Measurements from ENCODE around the gene ABRAXAS1.

ABRAXAS1 gene

GRCh38 chr4:83449009-83449408 is 35.9 kb downstream of the ABRAXAS1 start:
- H3K4me3 ChIP-seq: no peak overlapping the region
- no peak overlapping the region for H3K27ac ChIP-seq
- TF ChIP-seq, protein P1, sequence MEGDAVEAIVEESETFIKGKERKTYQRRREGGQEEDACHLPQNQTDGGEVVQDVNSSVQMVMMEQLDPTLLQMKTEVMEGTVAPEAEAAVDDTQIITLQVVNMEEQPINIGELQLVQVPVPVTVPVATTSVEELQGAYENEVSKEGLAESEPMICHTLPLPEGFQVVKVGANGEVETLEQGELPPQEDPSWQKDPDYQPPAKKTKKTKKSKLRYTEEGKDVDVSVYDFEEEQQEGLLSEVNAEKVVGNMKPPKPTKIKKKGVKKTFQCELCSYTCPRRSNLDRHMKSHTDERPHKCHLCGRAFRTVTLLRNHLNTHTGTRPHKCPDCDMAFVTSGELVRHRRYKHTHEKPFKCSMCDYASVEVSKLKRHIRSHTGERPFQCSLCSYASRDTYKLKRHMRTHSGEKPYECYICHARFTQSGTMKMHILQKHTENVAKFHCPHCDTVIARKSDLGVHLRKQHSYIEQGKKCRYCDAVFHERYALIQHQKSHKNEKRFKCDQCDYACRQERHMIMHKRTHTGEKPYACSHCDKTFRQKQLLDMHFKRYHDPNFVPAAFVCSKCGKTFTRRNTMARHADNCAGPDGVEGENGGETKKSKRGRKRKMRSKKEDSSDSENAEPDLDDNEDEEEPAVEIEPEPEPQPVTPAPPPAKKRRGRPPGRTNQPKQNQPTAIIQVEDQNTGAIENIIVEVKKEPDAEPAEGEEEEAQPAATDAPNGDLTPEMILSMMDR (IDR thresholded peaks at IDR 0.05): no peak
- DNase-seq (ENCODE audit: low spot score): no peak

DNA sequence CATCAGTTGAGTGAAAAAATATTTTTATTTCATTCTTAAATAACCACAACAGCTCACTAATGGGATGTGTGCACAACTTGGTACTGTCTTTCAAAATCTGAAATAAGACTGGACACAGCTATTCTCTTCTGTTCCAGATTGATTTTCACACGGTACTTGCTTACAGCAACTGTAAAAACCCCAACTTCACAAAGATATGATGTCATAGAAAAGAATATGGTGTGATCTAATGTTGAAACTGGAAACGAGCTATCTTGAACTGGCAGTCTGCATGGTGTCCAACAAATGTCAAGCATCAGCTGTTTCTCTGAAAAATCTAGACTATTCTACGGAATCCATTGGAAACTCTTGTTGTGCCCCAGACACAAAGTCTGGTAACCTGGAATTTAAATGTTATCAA is 44.0 kb downstream of the ABRAXAS1 start:
- TF ChIP-seq, protein P1 (IDR thresholded peaks at IDR 0.05): no peak
- H3K27ac ChIP-seq: no peak overlapping the region
- no peak overlapping the region for H3K4me3 ChIP-seq
- DNase-seq (ENCODE audit: low spot score): no peak

GRCh38 chr4:83440148-83440814 is 44.6 kb downstream of the ABRAXAS1 start:
- H3K27ac ChIP-seq: no peak overlapping the region
- TF ChIP-seq, protein P1 (IDR thresholded peaks at IDR 0.05): no peak
- no peak overlapping the region for H3K4me3 ChIP-seq
- DNase-seq (ENCODE audit: low spot score): no peak

DNA sequence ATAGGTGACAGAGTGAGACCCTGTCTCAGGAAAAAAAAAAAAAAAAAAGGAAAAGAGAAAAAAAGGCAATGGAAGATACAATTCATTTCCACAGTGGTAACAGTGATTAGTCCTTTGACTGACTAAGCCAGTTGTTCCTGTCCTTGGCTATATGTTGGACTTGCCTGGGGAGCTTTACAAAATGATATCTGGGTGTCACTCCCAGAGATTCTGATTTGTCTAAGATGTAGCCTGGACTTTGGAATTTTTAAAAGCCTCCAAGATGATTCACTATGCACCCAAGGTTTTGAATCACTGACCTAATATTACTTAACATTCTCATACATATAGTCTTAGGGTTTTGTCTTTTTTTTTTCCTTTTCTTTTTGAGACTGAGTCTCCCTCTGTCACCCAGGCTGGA is 46.2 kb downstream of the ABRAXAS1 start:
- no peak for DNase-seq (ENCODE audit: low spot score)
- no peak overlapping the region for H3K27ac ChIP-seq
- TF ChIP-seq, protein P1 (IDR thresholded peaks at IDR 0.05): no peak
- no peak overlapping the region for H3K4me3 ChIP-seq

DNA sequence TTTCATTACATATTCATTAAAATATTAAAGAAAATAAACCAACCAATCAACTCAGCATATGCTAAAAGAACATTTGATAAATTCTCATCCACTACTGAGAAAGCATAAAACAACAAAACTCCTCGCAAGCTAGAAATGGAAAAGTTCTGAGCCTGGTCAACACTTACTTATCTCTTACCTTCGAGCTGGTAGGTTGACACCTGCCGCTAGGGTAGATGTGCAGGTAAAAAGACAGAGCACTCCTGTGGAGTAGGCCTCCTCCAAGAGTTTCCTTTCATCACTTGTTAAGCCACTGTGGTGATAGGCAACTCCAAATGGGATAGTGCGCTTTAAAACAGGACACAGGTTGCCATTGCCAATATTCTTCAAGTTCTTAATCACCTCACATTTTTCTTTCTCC is 48.2 kb downstream of the ABRAXAS1 start:
- TF ChIP-seq, protein P1 (IDR thresholded peaks at IDR 0.05): no peak
- H3K27ac ChIP-seq: no peak overlapping the region
- no peak for DNase-seq (ENCODE audit: low spot score)
- H3K4me3 ChIP-seq: no peak overlapping the region

DNA sequence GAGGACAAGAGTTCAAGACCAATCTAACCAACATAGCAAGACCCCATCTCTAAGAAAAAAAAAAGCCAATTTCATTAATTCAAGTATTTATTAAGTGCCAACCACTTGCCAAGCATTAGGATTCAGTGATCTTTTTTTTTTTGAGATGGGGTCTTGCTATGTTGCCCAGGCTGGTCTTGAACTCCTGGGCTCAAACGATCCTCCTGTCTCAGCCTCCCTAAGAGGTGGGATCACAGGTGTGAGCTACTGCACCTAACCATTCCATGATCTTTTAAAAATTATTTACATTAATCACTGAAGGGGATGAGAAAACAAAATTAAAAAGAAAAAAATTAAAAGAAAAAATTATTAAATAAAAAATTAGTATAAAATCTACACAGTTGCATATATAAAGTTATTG is 53.7 kb downstream of the ABRAXAS1 start:
- TF ChIP-seq, protein P1 (IDR thresholded peaks at IDR 0.05): no peak
- no peak overlapping the region for H3K27ac ChIP-seq
- no peak overlapping the region for H3K4me3 ChIP-seq
- DNase-seq (ENCODE audit: low spot score): no peak

DNA sequence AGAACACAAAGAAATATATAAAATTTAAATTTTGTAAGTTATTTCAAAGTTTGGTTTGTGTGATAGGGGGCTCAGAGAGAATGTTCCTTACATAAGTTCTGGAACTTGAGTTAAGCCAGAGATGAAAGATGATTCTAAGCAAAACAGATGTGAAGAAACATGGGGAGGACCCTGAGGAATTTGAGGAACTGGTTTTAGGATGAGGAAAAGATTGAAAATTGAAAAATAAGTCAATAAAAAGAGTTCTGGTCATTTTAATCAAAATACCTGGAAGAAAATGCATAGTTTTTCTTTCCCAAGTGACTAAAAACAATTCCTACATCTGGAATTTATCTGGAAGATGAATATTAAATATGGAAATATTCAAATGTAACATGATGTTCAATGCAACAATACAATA is 66.7 kb downstream of the ABRAXAS1 start:
- no peak for DNase-seq (ENCODE audit: low spot score)
- TF ChIP-seq, protein P1 (IDR thresholded peaks at IDR 0.05): no peak
- H3K4me3 ChIP-seq: no peak overlapping the region
- no peak overlapping the region for H3K27ac ChIP-seq
